GM23338 (cell line): Measurements from ENCODE around the gene HDAC10. TPM values are rescaled to one million over a fixed set of nuclear protein-coding genes. Genes with fewer than 3 reads are reported as not detected.

Source experiments
- ATAC-seq: fragments of 200-7000 bp; cut with Tn5 transposase; 3 replicates; pipeline ENCODE4 v1.9.1; 2020
- DNase-seq: peaks from one replicate; pipeline ENCODE4 v3.0.0-alpha.2; 2015; ENCODE audit warnings: low spot score
- H2AFZ ChIP-seq: fragments of 200-600 bp; sonication (generic); 2 replicates; pipeline ENCODE4 v1.8.0; 2016; ENCODE audit warnings: antibody characterized with exemption, mild to moderate bottlenecking, moderate library complexity
- H3F3A ChIP-seq: fragments of 200-600 bp; sonication (generic); replicated peaks from 2 replicates; pipeline ENCODE4 v1.8.0; 2017; ENCODE audit warnings: antibody characterized with exemption, mixed run types, low read depth
- H3K27ac ChIP-seq: fragments of 200-600 bp; sonication (generic); 2 replicates; pipeline ENCODE4 v1.6.1; 2016; ENCODE audit warnings: low read depth
- H3K27me3 ChIP-seq: fragments of 200-600 bp; sonication (generic); 2 replicates; pipeline ENCODE4 v1.8.0; 2016; ENCODE audit warnings: mild to moderate bottlenecking, mixed run types, moderate library complexity; ENCODE audit not compliant: insufficient read depth
- H3K36me3 ChIP-seq: fragments of 200-600 bp; sonication (generic); 2 replicates; pipeline ENCODE4 v1.8.0; 2016; ENCODE audit warnings: mild to moderate bottlenecking; ENCODE audit not compliant: insufficient read depth
- H3K4me1 ChIP-seq: fragments of 200-600 bp; sonication (generic); 2 replicates; pipeline ENCODE4 v1.8.0; 2016; ENCODE audit warnings: mild to moderate bottlenecking, moderate library complexity; ENCODE audit not compliant: insufficient read depth
- H3K4me2 ChIP-seq: fragments of 200-600 bp; sonication (generic); 2 replicates; pipeline ENCODE4 v1.7.1; 2017; ENCODE audit warnings: mixed run types
- H3K4me3 ChIP-seq: fragments of 200-600 bp; sonication (generic); 2 replicates; pipeline ENCODE4 v1.6.1; 2016; ENCODE audit warnings: mixed run types
- H3K79me2 ChIP-seq: fragments of 200-600 bp; sonication (generic); replicated peaks from 2 replicates; pipeline ENCODE4 v1.8.0; 2017; ENCODE audit warnings: mild to moderate bottlenecking; ENCODE audit not compliant: insufficient read depth
- H3K9me2 ChIP-seq: fragments of 200-600 bp; sonication (generic); 2 replicates; pipeline ENCODE4 v1.8.0; 2017; ENCODE audit not compliant: insufficient read depth
- H4K20me1 ChIP-seq: fragments of 200-600 bp; sonication (generic); replicated peaks from 2 replicates; pipeline ENCODE4 v1.8.0; 2017; ENCODE audit warnings: mild to moderate bottlenecking; ENCODE audit not compliant: insufficient read depth
- H3K27ac Mint-ChIP-seq: 2 replicates; pipeline ENCODE4 v1.8.0; 2020; ENCODE audit warnings: inconsistent platforms, mild to moderate bottlenecking, moderate library complexity, mixed read lengths
- H3K27me3 Mint-ChIP-seq: 3 replicates; pipeline ENCODE4 v1.8.0; 2022; ENCODE audit warnings: low read depth, mild to moderate bottlenecking, moderate library complexity, mixed read lengths, inconsistent platforms; ENCODE audit not compliant: insufficient read depth, poor library complexity
- H3K36me3 Mint-ChIP-seq: 3 replicates; pipeline ENCODE4 v1.8.0; 2021; ENCODE audit warnings: low read depth, mild to moderate bottlenecking, inconsistent platforms, moderate library complexity, mixed read lengths
- H3K4me1 Mint-ChIP-seq: 3 replicates; pipeline ENCODE4 v1.8.0; 2020; ENCODE audit warnings: mild to moderate bottlenecking, inconsistent platforms, mixed read lengths
- H3K4me3 Mint-ChIP-seq: 3 replicates; pipeline ENCODE4 v1.8.0; 2021; ENCODE audit warnings: moderate library complexity, mild to moderate bottlenecking, inconsistent platforms, mixed read lengths
- H3K9me3 Mint-ChIP-seq: 3 replicates; pipeline ENCODE4 v1.8.0; 2020; ENCODE audit warnings: moderate library complexity, mild to moderate bottlenecking, inconsistent platforms, mixed read lengths
- CREB1 ChIP-seq: fragments of 250-450 bp; sonication (Bioruptor Pico); IDR thresholded peaks from 2 replicates; pipeline ENCODE4 v1.5.0; 2020; ENCODE audit warnings: low read depth, mild to moderate bottlenecking, moderate library complexity
- CTCF ChIP-seq, 2 experiments: fragments of 200-600 bp in 1 of 2; sonication (generic) in 1 of 2; conservative IDR thresholded peaks; 2 replicates each; pipeline versions ENCODE4 v1.5.1 to v1.6.1; 2016 to 2017; ENCODE audit warnings: antibody characterized with exemption in 2 of 2, low read depth in 2 of 2, mild to moderate bottlenecking in 2 of 2, moderate library complexity in 1 of 2
- ETS1 ChIP-seq: IDR thresholded peaks from 2 replicates; pipeline ENCODE4 v1.6.1; 2016; ENCODE audit warnings: antibody characterized with exemption
- EZH2 ChIP-seq: fragments of 200-600 bp; sonication (generic); IDR thresholded peaks from one replicate; pipeline ENCODE4 v1.8.0; 2017; ENCODE audit warnings: antibody characterized with exemption, mild to moderate bottlenecking, low read depth; ENCODE audit not compliant: unreplicated experiment
- EZH2phosphoT487 ChIP-seq: fragments of 200-600 bp; sonication (generic); IDR thresholded peaks from one replicate; pipeline ENCODE4 v1.8.1; 2018; ENCODE audit warnings: antibody characterized with exemption; ENCODE audit not compliant: unreplicated experiment
- JUNB ChIP-seq: IDR thresholded peaks from one replicate; pipeline ENCODE4 v1.6.1; 2016; ENCODE audit warnings: antibody characterized with exemption; ENCODE audit not compliant: unreplicated experiment
- NANOG ChIP-seq: IDR thresholded peaks from 2 replicates; pipeline ENCODE4 v1.6.1; 2016; ENCODE audit warnings: antibody characterized with exemption, borderline replicate concordance
- POLR2AphosphoS5 ChIP-seq: IDR thresholded peaks from 2 replicates; pipeline ENCODE4 v1.6.1; 2016; ENCODE audit warnings: antibody characterized with exemption, low read depth
- REST ChIP-seq: IDR thresholded peaks from one replicate; pipeline ENCODE4 v1.6.1; 2018; ENCODE audit warnings: antibody characterized with exemption; ENCODE audit not compliant: unreplicated experiment
- STAT1 ChIP-seq: IDR thresholded peaks from one replicate; pipeline ENCODE4 v1.6.1; 2016; ENCODE audit warnings: antibody characterized with exemption; ENCODE audit not compliant: unreplicated experiment
- ZNF114 ChIP-seq: fragments of 250-450 bp; sonication (Bioruptor Pico); IDR thresholded peaks from 2 replicates; pipeline ENCODE4 v1.5.0; 2020; ENCODE audit warnings: mild to moderate bottlenecking, moderate library complexity
- ZNF331 ChIP-seq: fragments of 250-450 bp; sonication (Bioruptor Pico); IDR thresholded peaks from 2 replicates; pipeline ENCODE4 v1.5.0; 2020; ENCODE audit warnings: low read depth, mild to moderate bottlenecking, moderate library complexity
- ZNF462 ChIP-seq: fragments of 250-450 bp; sonication (Bioruptor Pico); IDR thresholded peaks from 2 replicates; pipeline ENCODE4 v1.5.0; 2020; ENCODE audit warnings: mild to moderate bottlenecking, moderate library complexity
- polyA plus RNA-seq: library from polyadenylated mRNA; unstranded; fragments of >200 nt; fragmentation: Nextera tagmentation; extraction: Ambion mirVana; gene quantifications from 2 replicates; pipeline ENCODE4 v1.2.1, GENCODE V29; 2016
- total RNA-seq: library from RNA; depleted of rRNA; stranded (reverse); fragments of >200 nt; shearing (Covaris generic); gene quantifications from 2 replicates; pipeline ENCODE4 v1.2.3, GENCODE V29; 2014

HDAC10 gene
- total and polyA plus RNA-seq, 2 experiments from 2014 or later: 4.1 to 41.9 TPM

- no peak overlapping the region for H2AFZ ChIP-seq
- no peak overlapping the region for H3K4me3 Mint-ChIP-seq
- no peaks in the 10 kb centered on the region for H3K27me3 ChIP-seq
- no peaks in the 10 kb centered on the region for H3F3A ChIP-seq
- no peaks in the 10 kb centered on the region; the same call in 2 of the 3 replicates for H3K9me3 Mint-ChIP-seq
- H3K4me2 ChIP-seq: no peak overlapping the region
- H4K20me1 ChIP-seq: peaks cover 18% of the 10 kb centered on the region
- H3K4me1 Mint-ChIP-seq: peaks cover 2% of the 10 kb centered on the region; the same call in 2 of the 3 replicates
- H3K27ac Mint-ChIP-seq: no peak overlapping the region
- ATAC-seq: no peak
- H3K27ac ChIP-seq: no peak overlapping the region
- H3K4me1 ChIP-seq: no peaks in the 10 kb centered on the region; the same call in 1 of the 2 replicates
- no peak overlapping the region for H3K4me3 ChIP-seq
- no peak for DNase-seq
- no peaks in the 10 kb centered on the region for H3K9me2 ChIP-seq
- peaks cover 17% of the 10 kb centered on the region; the same call in 1 of the 2 replicates for H3K79me2 ChIP-seq
- H3K36me3 Mint-ChIP-seq: peaks cover 70% of the 10 kb centered on the region
- 0 out of 2 replicates have a peak, but pooled peaks cover 4% of the 10 kb centered on the region for H3K36me3 ChIP-seq
- H3K27me3 Mint-ChIP-seq: peaks cover 1% of the 10 kb centered on the region
- no peak for TF ChIP-seq ETS1
- TF ChIP-seq EZH2phosphoT487: no peak
- no peak for TF ChIP-seq JUNB
- no peak for TF ChIP-seq STAT1
- TF ChIP-seq ZNF462 (CRISPR knock-in tag): no peak
- TF ChIP-seq ZNF114: no peak
- no peak for TF ChIP-seq CREB1 (CRISPR knock-in tag)
- no peak for TF ChIP-seq NANOG
- no peak for TF ChIP-seq REST
- no peak for TF ChIP-seq POLR2AphosphoS5
- no peak for TF ChIP-seq EZH2
- no peak for TF ChIP-seq CTCF (conservative IDR thresholded peaks at IDR 0.05; ENCODE audit: low read depth in 2 of 2)
- TF ChIP-seq ZNF331: no peak
Observed at GRCh38 chr22:50216055-50216683, 34.9 kb downstream of the HDAC10 start.
